Activated CD4-positive, alpha-beta T cell treated with anti-CD3 and anti-CD28 coated beads for 48 hours (primary cell): ENCODE results near the gene ERBB4.

Experiments used
- DNase-seq: peaks from one replicate; pipeline ENCODE4 v3.0.0-alpha.2; 2020

ERBB4 gene

GRCh38 chr2:211439011-211439410 lies 1099.6 kb downstream of the ERBB4 start:
- no peak for DNase-seq

- no peak for DNase-seq
Observed at GRCh38 chr2:211437396-211437795, 1101.2 kb downstream of the ERBB4 start.

- no peak for DNase-seq
Observed at GRCh38 chr2:211436182-211436581, 1102.4 kb downstream of the ERBB4 start.

GRCh38 chr2:211435331-211435730 lies 1103.3 kb downstream of the ERBB4 start:
- DNase-seq = no peak

- DNase-seq = no peak
Observed at GRCh38 chr2:211434773-211435172, 1103.8 kb downstream of the ERBB4 start.

- no peak for DNase-seq
Observed at GRCh38 chr2:211429256-211429920, 1109.2 kb downstream of the ERBB4 start.

- DNase-seq = no peak
Observed at GRCh38 chr2:211426240-211426639, 1112.4 kb downstream of the ERBB4 start.

GRCh38 chr2:211423018-211423417 lies 1115.6 kb downstream of the ERBB4 start:
- DNase-seq = no peak

GRCh38 chr2:211417544-211417943 lies 1121.1 kb downstream of the ERBB4 start:
- DNase-seq = no peak

- no peak for DNase-seq
Observed at GRCh38 chr2:211416373-211416772, 1122.2 kb downstream of the ERBB4 start.

GRCh38 chr2:211413746-211414145 lies 1124.9 kb downstream of the ERBB4 start:
- DNase-seq = no peak

- no peak for DNase-seq
Observed at GRCh38 chr2:211408483-211408891, 1130.1 kb downstream of the ERBB4 start.

- no peak for DNase-seq
Observed at GRCh38 chr2:211407076-211407475, 1131.5 kb downstream of the ERBB4 start.

- no peak for DNase-seq
Observed at GRCh38 chr2:211405036-211405435, 1133.6 kb downstream of the ERBB4 start.

GRCh38 chr2:211404098-211404497 lies 1134.5 kb downstream of the ERBB4 start:
- no peak for DNase-seq

- no peak for DNase-seq
Observed at GRCh38 chr2:211401328-211401727, 1137.3 kb downstream of the ERBB4 start.

- no peak for DNase-seq
Observed at GRCh38 chr2:211397764-211398163, 1140.8 kb downstream of the ERBB4 start.

- DNase-seq = no peak
Observed at GRCh38 chr2:211396815-211397214, 1141.8 kb downstream of the ERBB4 start.

- DNase-seq = no peak
Observed at GRCh38 chr2:211391189-211391567, 1147.4 kb downstream of the ERBB4 start.

GRCh38 chr2:211390536-211391188 lies 1147.9 kb downstream of the ERBB4 start:
- no peak for DNase-seq

- no peak for DNase-seq
Observed at GRCh38 chr2:211387734-211388133, 1150.9 kb downstream of the ERBB4 start.

- no peak for DNase-seq
Observed at GRCh38 chr2:211380041-211380440, 1158.6 kb downstream of the ERBB4 start.

- no peak for DNase-seq
Observed at GRCh38 chr2:211376410-211376809, 1162.2 kb downstream of the ERBB4 start.

- DNase-seq = no peak
Observed at GRCh38 chr2:211373203-211373602, 1165.4 kb downstream of the ERBB4 start.

- DNase-seq = no peak
Observed at GRCh38 chr2:211371465-211371864, 1167.1 kb downstream of the ERBB4 start.
